HG02973 (cell line): ENCODE data around the gene DNER.
"Not testable (repeated sequence)": the region's sequence is repeated elsewhere in the genome, so short reads cannot be mapped to it uniquely, and the experiment has no call there.

Experiments
- ATAC-seq: cut with Tn5 transposase; IDR thresholded peaks from one replicate; pipeline ENCODE4 v1.9.1; 2021; ENCODE audit warnings: moderate library complexity; ENCODE audit not compliant: unreplicated experiment

DNER gene

DNA sequence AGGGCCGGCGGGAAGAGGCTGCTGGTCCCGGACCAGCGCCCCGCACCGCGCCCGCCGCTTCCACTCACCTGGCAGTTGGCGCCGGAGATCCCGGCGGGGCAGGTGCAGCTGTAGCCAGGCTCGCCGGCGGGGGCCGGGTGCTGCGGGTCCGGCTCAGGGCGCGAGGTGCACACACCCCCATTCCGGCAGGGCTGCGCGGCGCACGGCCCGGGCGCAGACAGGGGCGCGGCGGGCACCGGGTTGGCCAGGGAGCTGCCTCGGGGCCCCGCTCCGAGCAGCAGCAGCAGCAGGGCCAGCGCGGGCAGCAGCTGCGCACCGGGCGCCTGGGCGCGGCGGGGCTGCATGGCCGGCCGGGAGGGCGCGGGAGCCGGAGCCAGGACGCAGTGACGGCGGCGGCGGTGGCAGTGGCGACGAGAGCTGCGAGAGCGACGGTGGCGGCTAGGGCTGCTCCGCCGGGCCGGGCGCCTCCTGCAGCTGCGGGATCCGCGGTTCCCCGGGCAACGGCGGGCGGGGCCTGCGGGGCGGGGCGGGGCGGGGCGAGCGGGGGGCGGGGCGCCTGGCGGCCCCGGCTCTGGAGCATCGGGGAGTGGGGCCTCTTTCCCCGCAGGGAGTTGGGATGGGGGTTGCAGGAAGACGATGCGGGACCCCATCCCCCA, at the start of gene DNER:
DNER (minus strand) TSS at position 476 of the 656 bp plus-strand sequence; CDS start at position 344, 132 bp downstream.
- peak; percentile 77 for ATAC-seq

DNA sequence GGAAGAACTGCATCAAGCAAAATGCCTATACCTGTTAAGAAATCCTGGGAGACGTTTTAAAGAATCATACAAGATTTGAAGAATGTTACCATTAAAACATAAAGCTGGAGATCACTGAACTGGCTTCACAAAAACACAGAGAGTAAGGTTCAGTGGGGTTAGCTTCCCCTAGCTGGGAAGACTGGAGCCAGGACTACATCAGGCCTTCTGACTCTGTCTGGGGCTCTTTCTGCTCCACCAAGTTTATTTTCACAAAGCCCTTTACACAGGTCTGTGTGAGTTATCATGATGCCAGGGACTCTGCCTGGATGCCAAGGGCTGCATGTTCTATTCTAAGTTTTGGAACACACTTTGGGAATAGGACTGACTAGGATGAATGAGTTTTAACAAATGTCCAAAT, 47.3 kb upstream of the DNER start:
- ATAC-seq, result no peak

DNA sequence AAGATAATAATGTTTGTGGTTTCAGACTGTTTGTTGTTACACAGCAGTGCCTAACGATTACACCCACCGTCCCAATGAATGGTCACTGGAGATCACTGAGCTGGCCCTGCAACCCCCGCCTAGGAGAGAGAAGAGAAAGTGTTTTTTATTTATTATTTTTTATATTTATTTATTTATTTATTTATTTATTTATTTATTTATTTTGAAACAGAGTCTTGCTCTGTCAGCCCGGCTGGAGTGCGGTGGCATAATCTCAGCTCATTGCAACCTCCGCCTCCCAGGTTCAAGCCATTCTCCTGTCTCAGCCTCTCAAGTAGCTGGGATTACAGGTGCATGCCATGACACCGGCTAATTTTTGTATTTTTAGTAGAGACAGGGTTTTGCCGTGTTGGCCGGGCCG, 43.1 kb upstream of the DNER start:
- ATAC-seq, result not testable (repeated sequence)

DNA sequence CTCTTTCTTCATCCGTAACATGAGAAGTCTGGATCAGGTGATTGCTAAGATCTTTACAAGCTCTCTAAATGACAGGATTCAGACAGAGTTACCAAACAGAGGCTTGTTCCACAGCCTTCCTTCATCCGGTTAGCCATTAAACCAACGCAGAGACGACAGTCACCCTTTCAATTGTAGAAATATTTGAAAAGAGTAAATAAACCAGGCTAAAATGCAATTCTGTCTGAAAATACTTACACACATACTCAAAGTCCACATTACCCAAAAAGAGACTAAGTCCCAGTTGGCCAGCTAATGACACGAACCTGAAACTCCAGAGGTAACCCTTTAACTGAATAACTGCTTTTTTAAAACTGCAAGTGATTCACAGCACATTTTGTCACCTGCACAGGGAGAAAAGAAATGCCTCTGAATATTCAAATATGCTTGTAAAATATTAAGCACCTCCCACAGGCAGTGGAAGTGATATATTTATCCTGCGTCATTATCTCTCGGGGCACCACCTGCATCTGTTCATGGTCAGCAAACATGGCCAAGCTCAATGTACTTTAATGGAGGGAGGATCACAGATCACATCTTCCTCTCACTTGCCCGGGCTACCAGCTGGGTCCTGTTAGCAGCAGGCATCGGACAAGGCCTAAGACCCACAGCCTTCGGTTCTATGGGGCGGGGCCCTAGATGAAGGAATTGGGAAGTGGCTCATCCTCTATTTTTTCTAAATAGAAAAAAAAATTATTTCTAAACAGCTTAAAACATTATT, 38.8 kb upstream of the DNER start:
- no peak for ATAC-seq

DNA sequence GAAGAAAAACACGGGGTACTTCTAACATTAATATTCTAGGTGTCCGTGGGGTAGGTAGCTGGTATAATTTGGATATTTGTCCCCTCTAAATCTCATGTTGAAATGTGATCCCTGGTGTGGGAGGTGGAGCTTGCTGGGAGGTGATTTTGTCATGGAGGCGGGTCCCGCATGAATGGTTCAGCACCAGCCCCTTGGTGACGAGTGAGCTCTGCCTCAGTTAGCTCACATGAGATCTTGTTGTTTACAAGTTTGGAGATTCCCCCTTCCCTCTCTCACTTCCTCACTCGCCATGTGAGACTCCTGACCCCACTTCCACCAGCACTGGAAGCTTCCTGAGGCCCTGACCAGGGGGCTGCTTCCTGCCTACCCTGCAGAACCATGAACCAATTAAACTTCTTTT, 35.4 kb upstream of the DNER start:
- no peak for ATAC-seq

DNA sequence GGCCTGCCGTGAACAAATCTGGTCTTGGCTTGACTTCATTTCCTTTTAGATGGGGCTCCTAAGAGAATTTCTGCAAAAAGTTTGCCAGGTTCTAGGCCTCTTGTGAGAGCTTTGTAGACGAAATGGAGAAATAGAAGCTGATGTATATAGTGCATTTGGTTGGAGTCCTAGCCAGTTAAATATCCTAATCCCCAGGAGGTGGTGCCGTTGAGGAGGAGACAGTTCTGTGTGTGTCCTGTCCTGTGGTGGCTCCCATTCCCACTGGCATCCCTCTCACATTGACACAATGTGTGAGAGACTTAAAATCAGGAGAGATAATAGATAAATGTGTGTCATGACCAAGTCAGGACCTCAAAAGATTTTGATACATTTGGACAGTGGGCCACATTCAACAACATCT, 34.6 kb upstream of the DNER start:
- ATAC-seq, result no peak

DNA sequence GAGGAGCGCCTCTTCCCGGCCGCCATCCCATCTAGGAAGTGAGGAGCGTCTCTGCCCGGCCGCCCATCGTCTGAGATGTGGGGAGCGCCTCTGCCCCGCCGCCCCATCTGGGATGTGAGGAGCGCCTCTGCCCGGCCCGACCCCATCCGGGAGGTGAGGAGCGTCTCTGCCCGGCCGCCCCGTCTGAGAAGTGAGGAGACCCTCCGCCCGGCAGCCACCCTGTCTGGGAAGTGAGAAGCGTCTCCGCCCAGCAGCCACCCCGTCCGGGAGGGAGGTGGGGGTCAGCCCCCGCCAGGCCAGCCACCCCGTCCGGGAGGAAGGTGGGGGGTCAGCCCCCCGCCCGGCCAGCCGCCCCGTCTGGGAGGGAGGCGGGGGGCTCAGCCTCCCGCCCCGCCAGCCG, 28.3 kb upstream of the DNER start:
- not testable (repeated sequence) for ATAC-seq

- ATAC-seq, result no peak
Measured at GRCh38 chr2:229740279-229740678, 25.9 kb upstream of the DNER start.

- no peak for ATAC-seq
Measured at GRCh38 chr2:229738024-229738625, 23.8 kb upstream of the DNER start.

- ATAC-seq, result no peak
Measured at GRCh38 chr2:229734410-229734809, 20.1 kb upstream of the DNER start.

- no peak for ATAC-seq
Measured at GRCh38 chr2:229733611-229734245, 19.4 kb upstream of the DNER start.

- ATAC-seq, result no peak
Measured at GRCh38 chr2:229732897-229733296, 18.5 kb upstream of the DNER start.

DNA sequence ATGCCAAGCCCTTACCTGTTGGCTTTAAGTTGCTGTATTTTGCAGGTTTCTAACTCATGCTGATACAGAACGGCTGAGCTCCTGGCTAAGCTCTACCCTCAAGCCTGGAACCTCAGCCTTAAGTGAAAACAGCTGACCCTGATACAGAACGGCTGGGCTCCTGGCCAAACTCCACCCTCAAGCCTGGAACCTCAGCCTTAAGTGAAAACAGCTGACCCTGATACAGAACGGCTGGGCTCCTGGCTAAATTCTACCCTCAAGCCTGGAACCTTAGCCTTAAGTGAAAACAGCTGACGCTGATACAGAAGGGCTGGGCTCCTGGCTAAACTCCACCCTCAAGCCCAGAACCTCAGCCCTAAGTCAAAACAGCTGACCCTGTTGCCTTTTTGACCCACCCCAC, 17.6 kb upstream of the DNER start:
- no peak for ATAC-seq

DNA sequence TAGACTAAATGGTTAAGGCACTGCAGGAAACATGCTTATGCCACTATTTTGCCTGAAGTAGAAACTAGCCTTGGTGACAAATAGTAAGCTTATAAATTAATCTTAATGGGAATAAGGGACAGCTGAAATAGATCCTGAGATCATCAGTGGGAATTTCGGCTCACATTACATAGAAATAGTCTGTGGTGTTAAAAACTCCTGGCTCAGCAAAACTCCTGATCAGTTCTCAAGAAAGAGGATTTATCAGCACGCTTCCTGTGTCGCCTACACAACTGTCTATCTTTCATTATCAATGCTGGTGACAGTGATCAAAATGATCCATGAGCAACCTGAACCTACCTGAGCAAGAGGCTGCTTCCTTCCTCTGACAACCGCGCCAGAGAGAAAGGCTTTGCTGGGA, 17.0 kb upstream of the DNER start:
- ATAC-seq, result no peak

- no peak for ATAC-seq
Measured at GRCh38 chr2:229728370-229728769, 14.0 kb upstream of the DNER start.

DNA sequence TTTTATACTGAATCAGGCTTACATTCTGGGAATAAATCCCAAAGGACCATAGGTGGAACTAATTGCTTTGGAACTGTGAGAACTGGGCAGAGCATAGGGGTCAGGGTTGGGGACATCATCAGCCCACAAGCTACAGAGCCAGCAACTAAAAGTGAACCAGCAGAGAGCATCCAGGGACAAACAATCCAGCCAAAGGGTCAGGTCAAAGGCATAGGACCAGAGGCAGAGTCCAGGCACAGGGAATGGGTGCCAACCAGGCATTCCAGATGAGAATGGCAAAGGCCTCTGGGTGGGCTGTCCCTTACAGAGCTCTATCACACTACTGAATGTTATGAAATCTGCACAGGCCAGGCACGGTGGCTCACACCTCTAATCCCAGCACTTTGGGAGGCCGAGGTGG, 12.3 kb upstream of the DNER start:
- no peak for ATAC-seq

DNA sequence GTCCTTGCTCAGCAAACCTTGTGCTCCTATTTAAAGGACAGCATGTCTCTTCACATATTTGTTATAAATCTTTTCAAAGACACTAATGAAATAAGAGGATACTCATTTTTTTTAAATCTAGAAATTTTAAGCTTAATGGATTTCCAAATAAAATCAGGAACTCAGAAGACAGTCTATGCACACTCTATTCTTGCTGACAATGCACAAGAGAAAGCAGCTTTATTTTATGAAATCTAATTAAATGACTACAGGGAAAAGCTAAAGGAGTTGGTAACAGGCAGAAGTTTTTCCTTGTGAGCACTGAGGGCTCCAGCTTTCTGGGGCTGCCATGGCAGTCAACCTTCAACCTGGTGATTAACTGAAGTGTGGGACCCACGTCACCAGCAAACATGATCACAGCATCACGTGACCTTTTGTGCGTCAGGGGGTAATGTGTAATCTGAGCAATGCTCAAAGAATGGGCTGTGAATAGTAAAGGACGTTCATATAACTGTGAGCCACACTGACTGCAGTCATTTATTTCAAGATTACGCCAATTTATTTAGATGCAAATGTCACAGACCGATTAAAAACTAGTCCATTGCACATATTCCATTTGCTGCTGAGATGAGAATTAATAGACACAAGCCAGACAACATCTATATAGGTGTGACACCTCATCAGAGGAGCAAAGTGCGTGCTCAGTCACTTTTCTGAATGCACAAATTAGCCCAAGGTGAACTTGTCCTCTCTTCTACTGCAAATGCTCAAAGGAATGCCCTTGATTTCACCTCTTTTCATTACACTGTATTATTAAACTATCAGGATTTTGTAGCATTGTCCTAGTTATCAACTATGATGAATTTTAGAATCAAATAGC, 11.6 kb upstream of the DNER start:
- no peak for ATAC-seq

GRCh38 chr2:229723192-229723591, 8.8 kb upstream of the DNER start:
- ATAC-seq, result not testable (repeated sequence)

- ATAC-seq, result no peak
Measured at GRCh38 chr2:229719926-229720647, 5.7 kb upstream of the DNER start.

DNA sequence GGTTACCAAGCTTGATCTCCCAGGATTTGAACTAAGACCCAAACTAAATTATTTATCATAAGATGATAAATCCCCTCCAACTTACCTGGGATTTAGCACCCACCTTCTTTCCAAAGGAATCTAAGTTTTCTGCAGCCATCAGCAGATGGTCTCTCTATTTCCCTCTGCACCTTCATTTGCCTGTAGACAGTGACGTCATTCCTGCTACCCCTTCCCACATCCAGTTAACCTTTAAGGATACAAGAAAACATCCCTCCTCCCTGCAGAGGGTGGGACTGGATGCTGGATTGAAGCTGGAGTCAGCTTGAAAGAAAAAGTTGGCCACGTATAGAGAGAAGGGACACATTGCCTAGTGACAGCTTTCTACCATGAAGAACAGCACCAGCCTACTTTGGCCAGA, 3.7 kb upstream of the DNER start:
- no peak for ATAC-seq
